ENCODE results near the gene SLC9A9. TPM values are rescaled to one million over a fixed set of nuclear protein-coding genes. Genes with fewer than 3 reads are reported as not detected.
A peak's percentile ranks its signal among the peaks of the same experiment; 100 is the strongest.

Gene SLC9A9
- polyA plus RNA-seq, 6 donors from 2014 or later, result 16.9 to 31.5 (median 24.7) TPM

DNA sequence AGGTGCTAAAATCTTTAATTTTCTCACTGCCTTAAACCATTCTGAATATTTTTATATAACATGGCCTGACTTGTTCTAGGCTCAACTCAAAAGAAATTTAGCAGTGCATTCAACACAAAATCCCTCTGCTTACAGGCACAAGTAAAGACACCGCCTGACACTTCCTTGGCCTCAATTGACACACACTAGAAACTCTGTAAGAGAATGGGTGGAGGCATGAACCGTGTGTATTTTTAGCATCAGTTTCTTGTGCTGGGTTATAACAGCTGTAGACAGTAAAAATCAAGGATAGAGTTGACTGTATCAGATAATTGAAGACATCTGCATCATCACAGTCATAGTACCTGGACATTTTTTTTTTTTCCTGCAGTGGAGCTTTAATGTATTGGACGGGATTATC is 54.3 kb downstream of the SLC9A9 start:
- Mint-ChIP-seq H3K36me3 (peaks cover 30 to 37% of the 10 kb centered on the region in 2 donors), H3K4me3 (no peak overlapping the region), H3K4me1 (peaks cover 0 to 7% (median 0%) of the 10 kb centered on the region in 3 donors), H3K27ac (no peak overlapping the region), H3K27me3 (no peaks in the 10 kb centered on the region), H3K9me3 (peaks cover 2 to 16% (median 10%) of the 10 kb centered on the region in 7 donors)
- DNase-seq (no peak), ATAC-seq (ENCODE audit: low read depth in 2 of 2) (no peak)

DNA sequence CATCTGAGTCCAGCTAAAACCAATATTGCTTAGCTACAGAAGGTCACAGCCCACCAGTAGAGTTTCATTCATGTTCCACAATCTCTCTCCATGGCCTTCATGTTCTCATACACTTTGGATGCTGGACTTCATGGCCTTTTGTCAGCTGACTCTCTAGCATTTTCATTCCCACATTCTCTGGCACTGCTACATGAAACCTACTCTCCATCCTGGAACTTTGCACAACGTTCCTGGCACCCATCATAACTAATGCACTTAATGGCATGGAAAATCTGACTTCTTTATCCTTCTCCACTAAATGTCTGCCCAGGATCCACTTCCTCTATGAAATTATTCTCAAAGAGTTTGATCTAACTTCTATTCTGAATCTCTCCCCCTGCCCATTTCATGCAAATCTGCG is 56.9 kb downstream of the SLC9A9 start:
- Mint-ChIP-seq H3K27me3 (no peaks in the 10 kb centered on the region), H3K9me3 (peaks cover 2 to 16% (median 10%) of the 10 kb centered on the region in 7 donors), H3K4me1 (peaks cover 9 to 12% (median 10%) of the 10 kb centered on the region in 3 donors), H3K27ac (no peak overlapping the region), H3K4me3 (no peak overlapping the region), H3K36me3 (peaks cover 30 to 37% of the 10 kb centered on the region in 2 donors)
- DNase-seq, result no peak
- ATAC-seq (ENCODE audit: low read depth in 2 of 2), result no peak

GRCh38 chr3:143786219-143787191 is 61.8 kb downstream of the SLC9A9 start:
- Mint-ChIP-seq H3K9me3 (peaks cover 1 to 14% (median 8%) of the 10 kb centered on the region in 7 donors), H3K27ac (peak overlapping the region in 4 of 6 donors; percentile 6 to 22 (median 11)), H3K27me3 (no peaks in the 10 kb centered on the region), H3K4me1 (peaks cover 17 to 23% (median 21%) of the 10 kb centered on the region in 3 donors), H3K36me3 (peaks cover 22 to 24% of the 10 kb centered on the region in 2 donors), H3K4me3 (peak overlapping the region in 3 of 8 donors; percentile 2 to 31 (median 8))
- peak; percentile 24 for DNase-seq
- ATAC-seq (ENCODE audit: low read depth in 2 of 2), result peak; percentile 46 to 64

- Mint-ChIP-seq H3K27ac (no peak overlapping the region), H3K36me3 (peaks cover 7 to 17% of the 10 kb centered on the region in 2 donors)
These were observed 63.8 kb downstream of the SLC9A9 start for GRCh38 chr3:143784446-143784845.

GRCh38 chr3:143783851-143784370 is 64.4 kb downstream of the SLC9A9 start:
- no peak overlapping the region for H3K27ac Mint-ChIP-seq
- peaks cover 17 to 23% (median 21%) of the 10 kb centered on the region in 3 donors for H3K4me1 Mint-ChIP-seq
- no peaks in the 10 kb centered on the region for H3K27me3 Mint-ChIP-seq
- H3K4me3 Mint-ChIP-seq, result no peak overlapping the region
- ATAC-seq (ENCODE audit: low read depth in 2 of 2), result no peak
- DNase-seq, result no peak
- peaks cover 7 to 17% of the 10 kb centered on the region in 2 donors for H3K36me3 Mint-ChIP-seq
- peaks cover 0 to 4% (median 3%) of the 10 kb centered on the region in 7 donors for H3K9me3 Mint-ChIP-seq

More at GRCh38 chr3:143784446-143784845, 63.8 kb downstream of the SLC9A9 start:
- Mint-ChIP-seq H3K4me3 (no peak overlapping the region), H3K9me3 (peaks cover 0 to 4% (median 3%) of the 10 kb centered on the region in 7 donors), H3K4me1 (peaks cover 17 to 23% (median 21%) of the 10 kb centered on the region in 3 donors), H3K27me3 (no peaks in the 10 kb centered on the region)
- DNase-seq, result no peak
- ATAC-seq (ENCODE audit: low read depth in 2 of 2), result no peak

DNA sequence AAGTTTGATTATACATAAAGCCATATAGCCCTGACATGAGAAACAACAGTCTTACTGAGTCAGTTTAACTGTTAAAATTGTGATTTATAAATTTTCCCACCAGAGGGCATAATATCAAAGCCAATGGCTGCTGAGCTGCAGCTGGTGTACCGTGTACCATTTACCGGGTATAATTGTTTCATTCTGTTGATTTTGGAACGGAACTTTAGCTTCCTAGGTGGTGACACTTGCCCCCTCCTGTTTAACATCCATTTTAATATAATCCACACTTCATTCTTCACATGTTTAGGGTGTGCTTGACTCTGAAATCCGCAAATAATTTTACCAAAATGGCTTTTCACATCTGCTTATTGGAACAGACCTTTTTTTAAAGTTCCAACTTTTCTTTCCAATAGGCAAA is 72.8 kb downstream of the SLC9A9 start:
- Mint-ChIP-seq H3K27me3 (no peaks in the 10 kb centered on the region), H3K4me1 (peaks cover 0 to 2% (median 0%) of the 10 kb centered on the region in 3 donors), H3K27ac (no peak overlapping the region), H3K9me3 (no peaks in the 10 kb centered on the region), H3K4me3 (no peak overlapping the region), H3K36me3 (peaks cover 6 to 9% of the 10 kb centered on the region in 2 donors)
- DNase-seq, result peak; percentile 17
- ATAC-seq (ENCODE audit: low read depth in 2 of 2), result peak; percentile 60 to 80

GRCh38 chr3:143771939-143772338 is 76.3 kb downstream of the SLC9A9 start:
- Mint-ChIP-seq H3K4me1 (peaks cover 4 to 10% (median 6%) of the 10 kb centered on the region in 3 donors), H3K27ac (no peak overlapping the region), H3K36me3 (peaks cover 0 to 6% of the 10 kb centered on the region in 2 donors), H3K27me3 (no peaks in the 10 kb centered on the region), H3K4me3 (no peak overlapping the region), H3K9me3 (no peaks in the 10 kb centered on the region)
- no peak for DNase-seq
- no peak for ATAC-seq (ENCODE audit: low read depth in 2 of 2)

DNA sequence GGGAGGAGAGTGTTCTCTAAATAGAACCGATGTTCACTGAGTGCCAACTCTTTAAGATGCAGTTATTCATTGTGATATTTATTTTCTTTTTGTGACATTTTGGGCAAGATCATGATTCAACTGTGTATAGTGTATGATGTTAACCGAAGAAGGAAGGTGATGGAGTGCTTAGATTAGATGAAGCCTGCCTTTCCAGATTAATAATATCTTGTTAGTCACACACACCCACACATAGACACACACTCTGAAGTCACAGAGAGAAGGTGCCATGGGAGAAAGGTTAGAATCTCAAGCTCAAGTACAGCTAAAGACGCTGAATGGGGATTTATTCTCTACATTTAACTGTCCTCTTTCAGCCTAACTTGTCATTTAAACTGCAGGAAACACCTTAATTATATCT is 77.0 kb downstream of the SLC9A9 start:
- H3K4me1 Mint-ChIP-seq, result peaks cover 4 to 10% (median 6%) of the 10 kb centered on the region in 3 donors
- no peak overlapping the region for H3K4me3 Mint-ChIP-seq
- ATAC-seq (ENCODE audit: low read depth in 2 of 2) (no peak), DNase-seq (no peak)
- no peak overlapping the region for H3K27ac Mint-ChIP-seq
- peaks cover 0 to 7% of the 10 kb centered on the region in 2 donors for H3K36me3 Mint-ChIP-seq
- no peaks in the 10 kb centered on the region for H3K9me3 Mint-ChIP-seq
- H3K27me3 Mint-ChIP-seq, result no peaks in the 10 kb centered on the region

GRCh38 chr3:143770391-143770790 is 77.9 kb downstream of the SLC9A9 start:
- ATAC-seq (ENCODE audit: low read depth in 2 of 2), result no peak

DNA sequence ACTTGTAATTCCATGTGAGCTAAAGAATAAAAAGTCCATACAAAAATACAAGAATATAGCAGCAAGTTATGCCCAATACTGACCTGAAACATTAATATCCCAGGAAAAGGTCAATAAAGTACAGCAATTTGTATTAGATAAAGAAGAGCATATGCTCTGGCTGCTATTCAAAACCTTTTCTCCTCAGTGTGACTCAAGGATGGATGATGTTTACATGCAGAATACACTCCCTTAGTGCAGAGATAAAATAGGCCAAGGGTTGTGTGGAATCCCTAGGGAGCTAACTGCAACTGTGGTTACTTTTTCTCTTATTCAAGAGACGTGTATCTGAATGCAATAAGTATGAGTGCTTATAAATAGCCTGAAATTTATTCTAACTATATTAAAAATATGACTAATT is 78.7 kb downstream of the SLC9A9 start:
- H3K27me3 Mint-ChIP-seq, result no peaks in the 10 kb centered on the region
- DNase-seq (no peak), ATAC-seq (ENCODE audit: low read depth in 2 of 2) (no peak)
- H3K36me3 Mint-ChIP-seq, result peaks cover 0 to 11% of the 10 kb centered on the region in 2 donors
- H3K27ac Mint-ChIP-seq, result no peak overlapping the region
- no peaks in the 10 kb centered on the region for H3K9me3 Mint-ChIP-seq
- H3K4me3 Mint-ChIP-seq, result no peak overlapping the region
- H3K4me1 Mint-ChIP-seq, result peaks cover 10 to 12% (median 12%) of the 10 kb centered on the region in 3 donors

More at GRCh38 chr3:143770391-143770790, 77.9 kb downstream of the SLC9A9 start:
- no peak for DNase-seq
- no peaks in the 10 kb centered on the region for H3K9me3 Mint-ChIP-seq
- no peak overlapping the region for H3K4me3 Mint-ChIP-seq
- H3K4me1 Mint-ChIP-seq, result peaks cover 4 to 10% (median 6%) of the 10 kb centered on the region in 3 donors
- H3K27ac Mint-ChIP-seq, result no peak overlapping the region
- H3K27me3 Mint-ChIP-seq, result no peaks in the 10 kb centered on the region
- peaks cover 0 to 11% of the 10 kb centered on the region in 2 donors for H3K36me3 Mint-ChIP-seq

DNA sequence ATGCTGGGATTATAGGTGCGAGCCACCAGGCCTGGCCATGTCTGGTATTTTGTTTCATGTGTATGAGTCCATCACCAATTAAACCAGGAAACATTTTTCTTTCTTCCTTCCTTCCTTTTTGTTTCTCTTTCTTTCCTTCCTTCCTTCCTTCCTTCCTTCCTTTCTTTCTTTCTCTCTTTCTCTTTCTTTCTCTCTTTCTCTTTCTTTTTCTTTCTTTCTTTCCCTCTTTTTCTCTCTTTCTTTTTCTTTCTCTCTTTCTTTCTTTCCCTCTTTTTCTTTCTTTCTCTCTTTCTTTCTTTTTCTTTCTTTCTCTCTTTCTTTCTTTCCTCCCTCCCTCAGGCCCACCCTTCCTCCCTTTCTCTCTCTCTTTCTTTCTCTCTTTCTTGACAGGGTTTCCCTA is 83.4 kb downstream of the SLC9A9 start:
- ATAC-seq (ENCODE audit: low read depth in 2 of 2) (no peak), DNase-seq (no peak)
- peaks cover 0 to 6% of the 10 kb centered on the region in 2 donors for H3K36me3 Mint-ChIP-seq
- H3K27me3 Mint-ChIP-seq, result no peaks in the 10 kb centered on the region
- H3K4me1 Mint-ChIP-seq, result peaks cover 11 to 12% (median 12%) of the 10 kb centered on the region in 3 donors
- H3K27ac Mint-ChIP-seq, result peak overlapping the region in 1 of 6 donors; percentile 42
- H3K9me3 Mint-ChIP-seq, result peaks cover 0 to 10% (median 0%) of the 10 kb centered on the region in 7 donors
- H3K4me3 Mint-ChIP-seq, result no peak overlapping the region

DNA sequence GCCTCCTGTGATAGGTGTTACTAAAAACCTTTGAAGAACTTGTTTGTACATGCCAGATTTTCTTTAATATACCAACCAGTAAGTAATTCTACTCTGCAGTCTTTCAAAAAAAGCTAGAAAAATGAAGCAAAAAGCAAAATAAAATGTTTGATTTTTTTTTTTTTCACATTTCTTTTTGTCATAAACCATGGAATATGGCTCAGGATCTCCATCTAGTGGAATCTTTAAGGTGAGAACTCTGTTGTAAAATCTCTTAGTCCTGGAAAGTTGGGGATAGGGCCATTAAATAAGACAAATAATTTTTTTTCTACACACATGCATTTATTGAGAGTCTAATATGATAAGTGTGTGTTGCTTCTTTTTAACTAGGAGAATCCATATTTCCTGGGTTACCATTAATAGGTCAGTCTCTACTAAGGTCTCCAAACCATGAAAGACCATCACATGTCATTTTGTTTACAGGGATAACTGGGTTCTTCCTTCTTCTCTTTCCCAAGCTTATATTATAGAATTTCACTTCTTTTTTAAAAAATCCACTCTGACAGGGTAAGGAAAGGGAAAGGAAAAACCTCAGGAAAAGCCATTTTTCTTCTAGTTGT is 84.6 kb downstream of the SLC9A9 start:
- Mint-ChIP-seq H3K27me3 (no peaks in the 10 kb centered on the region), H3K4me3 (no peak overlapping the region), H3K36me3 (peaks cover 0 to 6% of the 10 kb centered on the region in 2 donors)

DNA sequence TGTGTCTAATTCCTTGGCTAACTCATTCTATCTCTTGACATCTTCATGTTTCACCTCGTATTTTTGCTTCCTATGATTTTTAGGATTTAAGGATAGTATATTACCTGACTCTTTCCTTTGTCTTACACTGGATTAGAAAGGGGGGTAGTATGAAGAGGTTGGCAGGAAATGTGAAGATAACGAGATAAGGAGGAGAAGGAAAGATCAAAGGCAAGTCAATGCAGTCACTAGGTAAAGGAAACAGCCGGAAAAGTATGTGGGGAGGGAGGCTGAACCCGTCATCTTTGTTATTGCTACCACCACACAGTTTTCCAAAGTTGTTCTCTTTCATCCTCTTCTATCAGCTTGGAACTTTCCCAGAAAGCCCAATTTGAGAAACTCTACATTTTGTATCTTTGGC is 90.6 kb downstream of the SLC9A9 start:
- DNase-seq (no peak), ATAC-seq (ENCODE audit: low read depth in 2 of 2) (no peak)
- Mint-ChIP-seq H3K27ac (no peak overlapping the region), H3K9me3 (peaks cover 0 to 10% (median 0%) of the 10 kb centered on the region in 7 donors), H3K27me3 (no peaks in the 10 kb centered on the region), H3K4me3 (no peak overlapping the region), H3K4me1 (no peaks in the 10 kb centered on the region), H3K36me3 (no peaks in the 10 kb centered on the region)

More for the DNA sequence above, 84.6 kb downstream of the SLC9A9 start:
- Mint-ChIP-seq H3K9me3 (peaks cover 0 to 10% (median 0%) of the 10 kb centered on the region in 7 donors), H3K27ac (peak overlapping the region in 1 of 6 donors; percentile 23), H3K4me1 (peaks cover 11 to 12% (median 12%) of the 10 kb centered on the region in 3 donors)
- ATAC-seq (ENCODE audit: low read depth in 2 of 2) (no peak), DNase-seq (no peak)
